ENCODE measurements around the gene LMNB1. TPM values are rescaled to one million over a fixed set of nuclear protein-coding genes. Genes with fewer than 3 reads are reported as not detected.
"Not testable (repeated sequence)": the region's sequence is repeated elsewhere in the genome, so short reads cannot be mapped to it uniquely, and the experiment has no call there.

Gene LMNB1
- polyA plus RNA-seq, 4 donors = 3.1 to 55.3 (median 27.4) TPM

DNA sequence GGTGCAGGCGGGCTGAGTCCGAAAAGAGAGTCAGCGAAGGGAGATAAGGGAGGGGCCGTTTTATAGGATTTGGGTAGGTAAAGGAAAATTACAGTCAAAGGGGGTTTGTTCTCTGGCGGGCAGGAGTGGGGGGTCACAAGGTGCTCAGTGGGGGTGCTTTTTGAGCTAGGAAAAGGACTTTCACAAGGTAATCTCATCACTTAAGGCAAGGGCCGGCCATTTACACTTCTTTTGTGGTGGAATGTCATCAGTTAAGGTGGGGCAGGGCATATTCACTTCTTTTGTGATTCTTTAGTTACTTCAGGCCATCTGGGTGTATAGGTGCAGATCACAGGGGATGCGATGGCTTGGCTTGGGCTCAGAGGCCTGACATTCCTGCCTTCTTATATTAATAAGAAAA is 62.5 kb downstream of the LMNB1 start:
- H3K27me3 ChIP-seq (ENCODE audit: control insufficient read depth in 3 of 3, insufficient read depth in 3 of 3, low read length in 3 of 3); H3K4me1 ChIP-seq (ENCODE audit: control insufficient read depth in 3 of 3, insufficient read depth in 2 of 3, low read depth in 1 of 3, low read length in 2 of 3); H3K4me3 ChIP-seq (ENCODE audit: low read depth in 1 of 3, low read length in 3 of 3); H3K9me3 ChIP-seq (ENCODE audit: control insufficient read depth in 2 of 2, insufficient read depth in 1 of 2, low read depth in 1 of 2, low read length in 1 of 2); H3K27ac ChIP-seq (ENCODE audit: low read depth in 1 of 3, low read length in 2 of 3); FAIRE-seq; DNase-seq; H3K36me3 ChIP-seq (ENCODE audit: control insufficient read depth in 3 of 3, insufficient read depth in 2 of 3, low read depth in 1 of 3, low read length in 3 of 3): not testable (repeated sequence)
- 82 to 91% (median 90%) methylated on average over 7 of the region's 7 CpGs for WGBS, 3 donors

GRCh38 chr5:126843375-126843774 is 66.4 kb downstream of the LMNB1 start:
- not testable (repeated sequence) for DNase-seq; H3K9me3 ChIP-seq (ENCODE audit: control insufficient read depth in 2 of 2, insufficient read depth in 1 of 2, low read depth in 1 of 2, low read length in 1 of 2); H3K36me3 ChIP-seq (ENCODE audit: control insufficient read depth in 3 of 3, insufficient read depth in 2 of 3, low read depth in 1 of 3, low read length in 3 of 3); H3K4me1 ChIP-seq (ENCODE audit: control insufficient read depth in 3 of 3, insufficient read depth in 2 of 3, low read depth in 1 of 3, low read length in 2 of 3); H3K27ac ChIP-seq (ENCODE audit: low read depth in 1 of 3, low read length in 2 of 3); H3K4me3 ChIP-seq (ENCODE audit: low read depth in 1 of 3, low read length in 3 of 3); FAIRE-seq; H3K27me3 ChIP-seq (ENCODE audit: control insufficient read depth in 3 of 3, insufficient read depth in 3 of 3, low read length in 3 of 3)
- 16 to 51% (median 46%) methylated on average over 11 of the region's 11 CpGs for WGBS, 3 donors

- H3K27me3 ChIP-seq (ENCODE audit: control insufficient read depth in 3 of 3, insufficient read depth in 3 of 3, low read length in 3 of 3); FAIRE-seq; H3K4me3 ChIP-seq (ENCODE audit: low read depth in 1 of 3, low read length in 3 of 3); H3K9me3 ChIP-seq (ENCODE audit: control insufficient read depth in 2 of 2, insufficient read depth in 1 of 2, low read depth in 1 of 2, low read length in 1 of 2); H3K36me3 ChIP-seq (ENCODE audit: control insufficient read depth in 3 of 3, insufficient read depth in 2 of 3, low read depth in 1 of 3, low read length in 3 of 3); H3K4me1 ChIP-seq (ENCODE audit: control insufficient read depth in 3 of 3, insufficient read depth in 2 of 3, low read depth in 1 of 3, low read length in 2 of 3): not testable (repeated sequence)
- 20 to 21% (median 20%) methylated on average over 14 of the region's 14 CpGs for WGBS, 3 donors
- peak overlapping the region in 1 of 3 donors; percentile 50 for H3K27ac ChIP-seq (ENCODE audit: low read depth in 1 of 3, low read length in 2 of 3)
- peak; percentile 51 to 64 for DNase-seq
Observed at GRCh38 chr5:126845470-126846070, 68.6 kb downstream of the LMNB1 start.

DNA sequence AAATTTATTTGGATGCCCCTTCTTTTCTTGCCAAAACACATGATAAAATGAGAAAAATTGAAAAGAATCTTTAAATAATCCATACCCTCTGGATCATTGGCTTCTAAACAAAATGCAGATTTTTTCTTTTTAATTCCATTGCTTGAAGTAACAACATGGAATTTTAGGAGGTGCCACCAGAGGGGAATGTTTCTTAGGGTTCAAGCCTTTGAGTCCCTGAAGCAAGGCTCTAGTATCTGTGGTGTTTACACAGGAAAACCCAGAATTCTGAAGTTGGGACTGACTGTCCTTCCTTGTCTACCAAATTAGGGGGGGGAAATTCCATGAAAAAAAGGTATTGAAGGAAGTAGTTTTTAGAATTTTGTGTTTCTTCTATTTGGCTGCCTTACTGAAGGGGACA is 69.4 kb downstream of the LMNB1 start:
- H3K9me3 ChIP-seq (ENCODE audit: control insufficient read depth in 2 of 2, insufficient read depth in 1 of 2, low read depth in 1 of 2, low read length in 1 of 2) = no peaks in the 10 kb centered on the region
- no peak overlapping the region for H3K4me3 ChIP-seq (ENCODE audit: low read depth in 1 of 3, low read length in 3 of 3)
- no peak overlapping the region for H3K27ac ChIP-seq (ENCODE audit: low read depth in 1 of 3, low read length in 2 of 3)
- no peaks in the 10 kb centered on the region for H3K27me3 ChIP-seq (ENCODE audit: control insufficient read depth in 3 of 3, insufficient read depth in 3 of 3, low read length in 3 of 3)
- DNase-seq (no peak), FAIRE-seq (no peak)
- H3K36me3 ChIP-seq (ENCODE audit: control insufficient read depth in 3 of 3, insufficient read depth in 2 of 3, low read depth in 1 of 3, low read length in 3 of 3) = no peaks in the 10 kb centered on the region
- H3K4me1 ChIP-seq (ENCODE audit: control insufficient read depth in 3 of 3, insufficient read depth in 2 of 3, low read depth in 1 of 3, low read length in 2 of 3) = peaks cover 0 to 4% (median 4%) of the 10 kb centered on the region in 3 donors

DNA sequence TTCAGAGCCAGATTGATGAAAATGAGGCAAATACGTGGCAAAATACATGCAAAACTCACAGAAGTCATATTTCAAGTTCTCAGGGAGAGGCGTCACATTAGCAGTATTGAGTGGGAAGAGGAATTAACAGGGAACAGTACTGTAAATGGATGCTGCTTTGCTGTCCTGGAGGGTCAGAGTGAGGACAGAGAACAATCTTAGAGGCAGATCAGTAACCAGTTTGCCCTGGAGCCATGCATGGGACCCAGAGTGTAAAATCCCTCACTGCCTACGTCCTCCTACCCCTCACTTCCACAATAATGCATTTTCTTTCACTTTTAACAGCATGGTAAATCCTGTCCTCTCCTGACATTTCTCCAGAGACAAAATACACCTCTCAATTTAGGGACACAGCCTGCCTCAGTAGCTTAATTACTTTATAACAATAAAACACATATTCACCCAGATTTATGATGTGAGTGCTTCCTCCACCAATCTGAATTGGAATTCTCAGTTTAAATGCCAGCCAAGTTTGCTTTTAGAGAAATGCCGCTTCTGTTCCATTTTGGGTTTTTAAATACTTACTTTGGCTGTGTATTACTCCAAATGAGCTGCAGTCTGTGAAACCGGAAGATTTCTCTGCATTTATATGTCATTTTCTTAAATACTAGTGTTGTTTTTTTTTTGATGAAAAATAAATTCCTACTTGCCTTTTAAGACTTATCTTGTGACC is 70.0 kb downstream of the LMNB1 start:
- Histone ChIP-seq H3K27ac (ENCODE audit: low read depth in 1 of 3, low read length in 2 of 3) (no peak overlapping the region), H3K27me3 (ENCODE audit: control insufficient read depth in 3 of 3, insufficient read depth in 3 of 3, low read length in 3 of 3) (no peaks in the 10 kb centered on the region)

DNA sequence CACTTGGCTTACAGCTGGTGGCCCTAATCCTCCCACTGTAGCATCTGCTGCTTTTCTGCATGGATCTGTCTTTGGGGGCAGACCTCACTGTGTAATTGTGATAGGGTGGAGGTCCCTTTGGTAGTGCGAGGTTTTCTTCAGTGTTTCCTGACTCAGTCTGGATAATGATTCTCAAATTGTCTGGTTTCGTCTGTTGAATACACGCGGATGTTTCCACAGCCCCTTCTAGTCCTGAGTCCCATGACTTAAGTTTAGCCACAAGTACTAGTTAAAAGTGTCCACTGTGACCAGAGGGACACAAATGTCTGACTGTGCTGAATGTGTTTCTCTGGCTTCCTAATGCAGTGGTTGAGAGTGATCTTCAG is 70.5 kb downstream of the LMNB1 start:
- no peak for FAIRE-seq
- Histone ChIP-seq H3K4me1 (ENCODE audit: control insufficient read depth in 3 of 3, insufficient read depth in 2 of 3, low read depth in 1 of 3, low read length in 2 of 3) (peaks cover 0 to 8% (median 4%) of the 10 kb centered on the region in 3 donors), H3K27ac (ENCODE audit: low read depth in 1 of 3, low read length in 2 of 3) (no peak overlapping the region), H3K9me3 (ENCODE audit: control insufficient read depth in 2 of 2, insufficient read depth in 1 of 2, low read depth in 1 of 2, low read length in 1 of 2) (no peaks in the 10 kb centered on the region), H3K36me3 (ENCODE audit: control insufficient read depth in 3 of 3, insufficient read depth in 2 of 3, low read depth in 1 of 3, low read length in 3 of 3) (no peaks in the 10 kb centered on the region), H3K27me3 (ENCODE audit: control insufficient read depth in 3 of 3, insufficient read depth in 3 of 3, low read length in 3 of 3) (no peaks in the 10 kb centered on the region), H3K4me3 (ENCODE audit: low read depth in 1 of 3, low read length in 3 of 3) (no peak overlapping the region)
- WGBS, 3 donors = 84 to 95% (median 91%) methylated on average over 4 of the region's 4 CpGs
- no peak for DNase-seq

More for the DNA sequence above, 70.0 kb downstream of the LMNB1 start:
- 87 to 95% (median 95%) methylated on average over 5 of the region's 5 CpGs for WGBS, 3 donors
- Histone ChIP-seq H3K4me3 (ENCODE audit: low read depth in 1 of 3, low read length in 3 of 3) (no peak overlapping the region), H3K36me3 (ENCODE audit: control insufficient read depth in 3 of 3, insufficient read depth in 2 of 3, low read depth in 1 of 3, low read length in 3 of 3) (no peaks in the 10 kb centered on the region), H3K9me3 (ENCODE audit: control insufficient read depth in 2 of 2, insufficient read depth in 1 of 2, low read depth in 1 of 2, low read length in 1 of 2) (no peaks in the 10 kb centered on the region), H3K4me1 (ENCODE audit: control insufficient read depth in 3 of 3, insufficient read depth in 2 of 3, low read depth in 1 of 3, low read length in 2 of 3) (peaks cover 0 to 7% (median 4%) of the 10 kb centered on the region in 3 donors)
- DNase-seq = no peak
- FAIRE-seq = no peak

GRCh38 chr5:126847826-126848251 is 70.9 kb downstream of the LMNB1 start:
- Histone ChIP-seq H3K4me3 (ENCODE audit: low read depth in 1 of 3, low read length in 3 of 3) (no peak overlapping the region), H3K27me3 (ENCODE audit: control insufficient read depth in 3 of 3, insufficient read depth in 3 of 3, low read length in 3 of 3) (no peaks in the 10 kb centered on the region), H3K4me1 (ENCODE audit: control insufficient read depth in 3 of 3, insufficient read depth in 2 of 3, low read depth in 1 of 3, low read length in 2 of 3) (peaks cover 0 to 8% (median 4%) of the 10 kb centered on the region in 3 donors), H3K9me3 (ENCODE audit: control insufficient read depth in 2 of 2, insufficient read depth in 1 of 2, low read depth in 1 of 2, low read length in 1 of 2) (no peaks in the 10 kb centered on the region), H3K27ac (ENCODE audit: low read depth in 1 of 3, low read length in 2 of 3) (no peak overlapping the region), H3K36me3 (ENCODE audit: control insufficient read depth in 3 of 3, insufficient read depth in 2 of 3, low read depth in 1 of 3, low read length in 3 of 3) (no peaks in the 10 kb centered on the region)
- WGBS, 3 donors = 72 to 91% (median 87%) methylated on average over 3 of the region's 3 CpGs
- DNase-seq (no peak), FAIRE-seq (no peak)

DNA sequence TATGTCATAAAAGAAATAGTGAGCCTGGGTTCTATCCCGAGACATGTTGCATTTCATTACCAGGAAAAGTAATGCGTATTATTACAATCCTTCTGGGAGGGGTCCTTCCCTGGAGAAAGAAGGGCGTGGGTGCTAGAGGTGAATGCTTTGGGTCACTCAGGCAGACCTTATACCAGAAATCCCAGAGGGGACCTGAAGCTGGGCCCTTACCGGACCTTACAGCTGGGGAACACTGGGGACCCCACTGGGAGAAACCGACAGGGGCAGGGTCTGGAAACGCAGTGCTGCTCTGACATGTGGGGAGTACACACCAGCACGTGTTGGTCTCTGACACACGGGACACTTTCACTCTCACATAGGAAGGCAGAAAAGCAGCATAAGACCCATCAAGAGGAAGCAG is 71.3 kb downstream of the LMNB1 start:
- WGBS, 3 donors = 69 to 78% (median 77%) methylated on average over 8 of the region's 8 CpGs
- H3K27ac ChIP-seq (ENCODE audit: low read depth in 1 of 3, low read length in 2 of 3) = no peak overlapping the region

More for the DNA sequence above, 71.3 kb downstream of the LMNB1 start:
- Histone ChIP-seq H3K27me3 (ENCODE audit: control insufficient read depth in 3 of 3, insufficient read depth in 3 of 3, low read length in 3 of 3) (no peaks in the 10 kb centered on the region), H3K9me3 (ENCODE audit: control insufficient read depth in 2 of 2, insufficient read depth in 1 of 2, low read depth in 1 of 2, low read length in 1 of 2) (no peaks in the 10 kb centered on the region), H3K4me1 (ENCODE audit: control insufficient read depth in 3 of 3, insufficient read depth in 2 of 3, low read depth in 1 of 3, low read length in 2 of 3) (peaks cover 0 to 8% (median 4%) of the 10 kb centered on the region in 3 donors), H3K4me3 (ENCODE audit: low read depth in 1 of 3, low read length in 3 of 3) (no peak overlapping the region), H3K36me3 (ENCODE audit: control insufficient read depth in 3 of 3, insufficient read depth in 2 of 3, low read depth in 1 of 3, low read length in 3 of 3) (no peaks in the 10 kb centered on the region)
- DNase-seq (no peak), FAIRE-seq (no peak)
